Anterior cingulate cortex (tissue), 58 donors: ENCODE results near the gene CXorf51B.
A peak's percentile ranks its signal among the peaks of the same experiment; 100 is the strongest.
"Not testable (repeated sequence)": the region's sequence is repeated elsewhere in the genome, so short reads cannot be mapped to it uniquely, and the experiment has no call there.

ENCODE experiments used
- DNase-seq, 58 donors: peaks; one replicate each; lab custom pipeline; 2025; lab: John Stamatoyannopoulos, UW

The CXorf51B gene

GRCh38 chrX:146809471-146809870 lies at the start of gene CXorf51B:
Gene CXorf51B, plus strand, starts transcription at chrX:146809771. Its CDS starts 21 bp downstream, at chrX:146809792.
- DNase-seq: not testable (repeated sequence)

GRCh38 chrX:146814644-146815043 lies 5.1 kb downstream of the CXorf51B start, which contains the start of gene CXorf51A:
Gene CXorf51A, minus strand, starts transcription at chrX:146814744. Its CDS starts 21 bp downstream, at chrX:146814723.
- DNase-seq: not testable (repeated sequence)

- no peak for DNase-seq
Measured at GRCh38 chrX:146831994-146832393, 22.4 kb downstream of the CXorf51B start.

DNA sequence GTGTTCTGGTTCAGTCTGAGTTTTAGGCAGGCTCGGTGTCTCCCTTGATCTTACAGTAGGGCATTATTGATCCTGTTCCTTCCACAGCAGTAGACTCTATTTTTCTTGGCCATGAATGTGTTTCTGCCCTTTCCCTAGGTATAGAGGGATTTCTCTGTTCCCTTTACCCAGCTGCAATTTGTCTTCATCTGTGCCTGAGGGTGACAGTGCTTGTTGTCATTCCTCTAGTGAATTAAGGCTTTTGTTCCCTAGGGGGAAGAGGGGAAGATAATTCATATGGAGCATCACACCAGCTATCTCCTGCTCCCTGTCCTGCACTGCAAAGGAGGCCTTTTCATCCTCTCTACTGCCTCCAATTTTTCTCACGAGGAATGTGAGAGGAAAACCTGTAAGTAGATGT lies 44.7 kb downstream of the CXorf51B start:
- peak in 7 of 58 donors; percentile 0 to 28 (median 1) for DNase-seq
